Osteoblast (primary cell): ENCODE results near the gene MELTF. TPM values are rescaled to one million over a fixed set of nuclear protein-coding genes. Genes with fewer than 3 reads are reported as not detected.
"Not testable (repeated sequence)": the region's sequence is repeated elsewhere in the genome, so short reads cannot be mapped to it uniquely, and the experiment has no call there.

ENCODE experiments used
- DNase-seq: peaks from one replicate; pipeline ENCODE4 v3.0.0; 2011; ENCODE audit warnings: low spot score, mixed read lengths; ENCODE audit not compliant: insufficient read length; ENCODE audit errors: missing footprints
- H2AFZ ChIP-seq: 2 replicates; pipeline ENCODE4 v1.6.0; 2011; ENCODE audit warnings: mild to moderate bottlenecking, low read length
- H3K27ac ChIP-seq: 2 replicates; pipeline ENCODE4 v1.5.1; 2011; ENCODE audit warnings: mild to moderate bottlenecking, low read depth, low read length, moderate library complexity
- H3K27me3 ChIP-seq: 2 replicates; pipeline ENCODE4 v1.6.0; 2012; ENCODE audit warnings: mild to moderate bottlenecking, control low read depth, inconsistent platforms, low read length, moderate library complexity; ENCODE audit not compliant: insufficient read depth
- H3K36me3 ChIP-seq: 2 replicates; pipeline ENCODE4 v1.5.1; 2011; ENCODE audit warnings: mild to moderate bottlenecking, low read length, control low read depth, moderate library complexity; ENCODE audit not compliant: insufficient read depth
- H3K4me1 ChIP-seq: 2 replicates; pipeline ENCODE4 v1.5.1; 2011; ENCODE audit warnings: mild to moderate bottlenecking, low read length, control low read depth, moderate library complexity; ENCODE audit not compliant: insufficient read depth
- H3K4me2 ChIP-seq: 2 replicates; pipeline ENCODE4 v1.6.0; 2011; ENCODE audit warnings: mild to moderate bottlenecking, low read length; ENCODE audit not compliant: insufficient read depth
- H3K4me3 ChIP-seq: fragments of 200-600 bp; sonication (generic); 3 replicates; pipeline ENCODE4 v1.5.1; 2012; ENCODE audit warnings: mild to moderate bottlenecking, low read length, inconsistent platforms; ENCODE audit not compliant: insufficient read depth
- H3K79me2 ChIP-seq: 2 replicates; pipeline ENCODE4 v1.6.0; 2012; ENCODE audit warnings: mild to moderate bottlenecking, low read length, control low read depth, inconsistent platforms; ENCODE audit not compliant: insufficient read depth
- H3K9me3 ChIP-seq: 2 replicates; pipeline ENCODE4 v1.5.1; 2011; ENCODE audit warnings: low read depth, low read length, control low read depth
- H4K20me1 ChIP-seq: 2 replicates; pipeline ENCODE4 v1.6.0; 2012; ENCODE audit warnings: mild to moderate bottlenecking, low read length, control low read depth; ENCODE audit not compliant: insufficient read depth
- total RNA-seq: library from RNA; depleted of rRNA; stranded (reverse); fragments of >200 nt; gene quantifications from 2 replicates; pipeline ENCODE4 v1.2.3, GENCODE V29; 2012
- TF ChIP-seq, protein P1 (sequence below): IDR thresholded peaks from 2 replicates; pipeline ENCODE4 v1.5.1; 2011; ENCODE audit warnings: mild to moderate bottlenecking, low read depth, low read length, moderate library complexity; ENCODE audit errors: extremely low read depth

Gene MELTF
- total RNA-seq, 1 donor = 5.1 TPM

DNA sequence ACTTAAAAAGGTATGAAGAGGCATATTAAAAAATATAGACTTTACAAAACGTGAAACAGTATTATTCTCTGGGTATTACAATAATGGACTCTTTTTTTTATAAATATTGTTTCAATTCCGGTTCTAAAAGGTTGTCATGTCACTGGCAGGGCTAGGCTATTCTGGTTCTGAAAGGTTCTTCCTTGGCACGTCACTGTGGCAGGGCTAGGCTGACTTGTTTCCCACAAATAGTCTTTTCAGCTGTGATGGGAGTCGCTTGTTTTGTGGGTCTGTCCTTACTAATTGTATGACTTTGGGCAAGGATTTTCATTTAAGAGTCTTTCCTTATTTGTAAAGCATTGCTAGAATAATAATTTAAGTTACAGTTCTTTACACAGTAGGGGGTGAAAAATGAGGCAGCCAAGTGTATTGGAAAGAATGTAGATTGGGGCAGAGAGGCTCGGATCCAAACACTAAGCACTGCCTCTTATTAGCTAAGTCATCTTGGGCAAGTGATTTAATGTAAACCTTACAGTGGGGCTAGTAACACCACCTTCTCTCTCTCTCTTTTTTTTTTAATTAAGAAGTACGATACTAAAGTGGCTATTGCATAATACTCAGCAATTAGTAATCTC, 12.4 kb upstream of the MELTF start:
- Histone ChIP-seq H3K4me1 (no peaks in the 10 kb centered on the region), H2AFZ (no peak overlapping the region), H3K36me3 (peaks cover 32% of the 10 kb centered on the region), H3K4me2 (no peak overlapping the region), H3K4me3 (no peak overlapping the region), H3K79me2 (no peaks in the 10 kb centered on the region), H4K20me1 (no peaks in the 10 kb centered on the region), H3K27ac (no peak overlapping the region), H3K27me3 (no peaks in the 10 kb centered on the region), H3K9me3 (no peaks in the 10 kb centered on the region)
- TF ChIP-seq, protein P1, sequence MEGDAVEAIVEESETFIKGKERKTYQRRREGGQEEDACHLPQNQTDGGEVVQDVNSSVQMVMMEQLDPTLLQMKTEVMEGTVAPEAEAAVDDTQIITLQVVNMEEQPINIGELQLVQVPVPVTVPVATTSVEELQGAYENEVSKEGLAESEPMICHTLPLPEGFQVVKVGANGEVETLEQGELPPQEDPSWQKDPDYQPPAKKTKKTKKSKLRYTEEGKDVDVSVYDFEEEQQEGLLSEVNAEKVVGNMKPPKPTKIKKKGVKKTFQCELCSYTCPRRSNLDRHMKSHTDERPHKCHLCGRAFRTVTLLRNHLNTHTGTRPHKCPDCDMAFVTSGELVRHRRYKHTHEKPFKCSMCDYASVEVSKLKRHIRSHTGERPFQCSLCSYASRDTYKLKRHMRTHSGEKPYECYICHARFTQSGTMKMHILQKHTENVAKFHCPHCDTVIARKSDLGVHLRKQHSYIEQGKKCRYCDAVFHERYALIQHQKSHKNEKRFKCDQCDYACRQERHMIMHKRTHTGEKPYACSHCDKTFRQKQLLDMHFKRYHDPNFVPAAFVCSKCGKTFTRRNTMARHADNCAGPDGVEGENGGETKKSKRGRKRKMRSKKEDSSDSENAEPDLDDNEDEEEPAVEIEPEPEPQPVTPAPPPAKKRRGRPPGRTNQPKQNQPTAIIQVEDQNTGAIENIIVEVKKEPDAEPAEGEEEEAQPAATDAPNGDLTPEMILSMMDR = no peak
- no peak for DNase-seq

DNA sequence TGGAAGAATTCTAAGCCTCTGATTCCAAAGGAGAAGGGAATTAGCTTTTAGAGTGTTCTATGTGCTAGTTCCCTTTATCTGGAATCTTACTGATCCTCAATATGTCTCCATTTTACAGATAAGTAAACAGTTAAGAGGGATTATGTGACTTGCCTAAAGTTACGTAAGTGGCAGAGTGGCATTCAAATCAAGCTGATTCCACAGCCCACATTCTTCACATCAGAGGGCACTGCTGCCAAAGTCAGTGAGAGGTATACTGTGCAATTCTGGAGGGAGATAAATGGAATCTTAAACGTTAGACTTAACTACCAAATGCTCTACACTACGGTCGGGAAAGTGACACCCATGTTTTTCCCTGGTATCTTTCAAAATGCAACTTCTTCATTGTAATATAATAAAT, 11.0 kb upstream of the MELTF start:
- Histone ChIP-seq H3K36me3 (peaks cover 25% of the 10 kb centered on the region), H3K9me3 (no peaks in the 10 kb centered on the region), H4K20me1 (peaks cover 3% of the 10 kb centered on the region), H3K4me2 (no peak overlapping the region), H3K79me2 (no peaks in the 10 kb centered on the region), H3K27ac (no peak overlapping the region), H2AFZ (no peak overlapping the region), H3K4me1 (peaks cover 3% of the 10 kb centered on the region), H3K27me3 (peaks cover 5% of the 10 kb centered on the region), H3K4me3 (no peak overlapping the region)
- TF ChIP-seq, protein P1 = no peak
- peak; percentile 47 for DNase-seq

DNA sequence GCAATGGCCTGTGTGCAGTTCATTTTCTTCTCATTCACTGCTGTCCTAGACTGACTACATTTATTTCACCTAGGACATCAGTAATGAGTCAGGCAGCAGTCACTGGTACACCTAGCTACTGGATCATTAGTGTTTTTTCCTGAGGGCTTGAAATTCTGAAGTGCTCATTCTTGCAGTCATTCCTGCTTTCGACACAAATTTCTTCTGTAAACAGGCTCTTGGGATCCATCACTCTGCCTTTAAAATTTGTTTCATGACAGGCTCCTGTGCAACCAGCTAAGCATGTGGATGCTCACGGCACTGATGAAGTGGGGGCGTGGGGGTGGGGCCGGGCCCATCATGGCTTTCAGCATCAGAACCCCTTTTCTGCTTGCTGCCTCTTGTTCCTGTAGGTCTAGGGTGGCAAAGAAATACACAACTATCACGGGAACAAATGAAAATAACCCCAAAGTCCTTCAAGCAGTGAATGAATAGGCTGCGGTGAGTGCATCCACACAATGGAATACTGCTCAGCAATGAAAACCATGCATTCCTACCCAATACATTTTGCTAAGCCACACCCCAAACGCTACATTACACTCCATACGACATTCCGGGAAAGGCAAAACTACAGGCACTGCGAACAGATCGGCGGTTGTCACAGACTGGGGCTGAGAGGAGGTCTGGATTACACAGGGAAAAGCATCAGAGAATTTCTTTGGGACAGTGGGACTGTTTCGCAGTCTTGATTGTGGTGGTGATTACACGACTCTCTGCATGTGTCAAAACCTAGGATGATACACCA, 9.3 kb upstream of the MELTF start:
- Histone ChIP-seq H3K4me3 (no peak overlapping the region), H4K20me1 (peaks cover 3% of the 10 kb centered on the region), H3K4me1 (peaks cover 3% of the 10 kb centered on the region), H3K4me2 (no peak overlapping the region), H3K27me3 (peaks cover 5% of the 10 kb centered on the region), H2AFZ (no peak overlapping the region), H3K27ac (no peak overlapping the region), H3K79me2 (no peaks in the 10 kb centered on the region), H3K36me3 (peaks cover 10% of the 10 kb centered on the region), H3K9me3 (no peaks in the 10 kb centered on the region)
- TF ChIP-seq, protein P1 = no peak
- no peak for DNase-seq

DNA sequence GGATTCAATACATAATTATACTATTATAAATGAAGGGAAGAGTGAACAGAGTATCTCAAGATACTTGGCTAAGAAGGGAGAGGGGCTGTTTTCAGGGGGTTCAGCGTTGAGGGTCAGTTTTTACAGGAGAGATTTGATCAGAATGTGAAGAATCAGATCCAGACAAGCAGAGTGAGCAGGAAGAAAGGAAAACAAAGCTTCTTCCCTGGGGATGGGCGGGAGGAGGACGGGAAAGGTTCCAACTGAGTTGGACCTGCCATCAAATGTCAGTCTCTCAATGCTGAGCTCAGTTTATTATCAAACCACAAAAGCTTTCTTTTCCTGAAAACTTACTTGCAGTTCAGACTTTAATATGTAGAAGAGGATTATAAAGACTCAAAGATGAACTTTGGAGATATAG, 6.0 kb upstream of the MELTF start:
- Histone ChIP-seq H3K9me3 (no peaks in the 10 kb centered on the region), H3K27me3 (peaks cover 5% of the 10 kb centered on the region), H3K4me2 (no peak overlapping the region), H2AFZ (no peak overlapping the region), H3K79me2 (no peaks in the 10 kb centered on the region), H3K27ac (no peak overlapping the region), H3K4me3 (no peak overlapping the region), H4K20me1 (peaks cover 3% of the 10 kb centered on the region), H3K4me1 (peaks cover 20% of the 10 kb centered on the region), H3K36me3 (no peaks in the 10 kb centered on the region)
- peak; percentile 5 for DNase-seq
- TF ChIP-seq, protein P1 = no peak

DNA sequence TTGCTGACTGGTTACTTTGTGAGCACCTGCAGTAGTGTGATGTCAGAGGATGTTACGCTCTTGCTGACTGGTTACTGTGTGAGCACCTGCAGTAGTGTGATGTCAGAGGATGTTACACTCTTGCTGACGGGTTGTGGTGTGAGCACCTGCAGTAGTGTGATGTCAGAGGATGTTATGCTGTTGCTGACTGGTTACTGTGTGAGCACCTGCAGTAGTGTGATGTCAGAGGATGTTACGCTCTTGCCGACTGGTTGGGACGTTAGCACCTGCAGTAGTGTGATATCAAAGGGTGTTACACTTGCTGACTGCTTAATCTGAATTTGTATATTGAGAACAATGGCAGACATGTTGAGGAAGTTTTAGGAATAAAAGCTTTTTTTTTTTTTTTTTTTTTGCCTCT, 5.2 kb upstream of the MELTF start:
- H2AFZ ChIP-seq, H4K20me1 ChIP-seq, H3K9me3 ChIP-seq, H3K27me3 ChIP-seq, DNase-seq, H3K4me3 ChIP-seq, H3K79me2 ChIP-seq, H3K36me3 ChIP-seq, H3K4me2 ChIP-seq, H3K27ac ChIP-seq: not testable (repeated sequence)
- H3K4me1 ChIP-seq = peaks cover 20% of the 10 kb centered on the region

DNA sequence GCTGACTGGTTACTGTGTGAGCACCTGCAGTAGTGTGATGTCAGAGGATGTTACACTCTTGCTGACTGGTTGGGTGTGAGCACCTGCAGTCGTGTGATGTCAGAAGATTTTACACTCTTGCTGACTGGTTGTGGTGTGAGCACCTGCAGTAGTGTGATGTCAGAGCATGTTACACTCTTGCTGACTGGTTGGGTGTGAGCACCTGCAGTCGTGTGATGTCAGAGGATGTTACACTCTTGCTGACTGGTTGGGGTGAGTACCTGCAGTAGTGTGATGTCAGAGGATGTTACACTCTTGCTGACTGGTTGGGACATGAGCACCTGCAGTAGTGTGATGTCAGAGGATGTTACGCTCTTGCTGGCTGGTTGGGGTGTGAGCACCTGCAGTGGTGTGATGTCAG, 4.1 kb upstream of the MELTF start:
- not testable (repeated sequence) for H3K36me3 ChIP-seq, H3K4me2 ChIP-seq, H4K20me1 ChIP-seq, H3K9me3 ChIP-seq, H2AFZ ChIP-seq, H3K27me3 ChIP-seq, H3K4me3 ChIP-seq, H3K79me2 ChIP-seq, DNase-seq, H3K27ac ChIP-seq
- peaks cover 27% of the 10 kb centered on the region for H3K4me1 ChIP-seq
